Measurements from ENCODE around the gene SLC33A1. TPM values are rescaled to one million over a fixed set of nuclear protein-coding genes. Genes with fewer than 3 reads are reported as not detected.

SLC33A1 gene
- 40.5 and 51.6 TPM in 2 replicates for total RNA-seq

DNA sequence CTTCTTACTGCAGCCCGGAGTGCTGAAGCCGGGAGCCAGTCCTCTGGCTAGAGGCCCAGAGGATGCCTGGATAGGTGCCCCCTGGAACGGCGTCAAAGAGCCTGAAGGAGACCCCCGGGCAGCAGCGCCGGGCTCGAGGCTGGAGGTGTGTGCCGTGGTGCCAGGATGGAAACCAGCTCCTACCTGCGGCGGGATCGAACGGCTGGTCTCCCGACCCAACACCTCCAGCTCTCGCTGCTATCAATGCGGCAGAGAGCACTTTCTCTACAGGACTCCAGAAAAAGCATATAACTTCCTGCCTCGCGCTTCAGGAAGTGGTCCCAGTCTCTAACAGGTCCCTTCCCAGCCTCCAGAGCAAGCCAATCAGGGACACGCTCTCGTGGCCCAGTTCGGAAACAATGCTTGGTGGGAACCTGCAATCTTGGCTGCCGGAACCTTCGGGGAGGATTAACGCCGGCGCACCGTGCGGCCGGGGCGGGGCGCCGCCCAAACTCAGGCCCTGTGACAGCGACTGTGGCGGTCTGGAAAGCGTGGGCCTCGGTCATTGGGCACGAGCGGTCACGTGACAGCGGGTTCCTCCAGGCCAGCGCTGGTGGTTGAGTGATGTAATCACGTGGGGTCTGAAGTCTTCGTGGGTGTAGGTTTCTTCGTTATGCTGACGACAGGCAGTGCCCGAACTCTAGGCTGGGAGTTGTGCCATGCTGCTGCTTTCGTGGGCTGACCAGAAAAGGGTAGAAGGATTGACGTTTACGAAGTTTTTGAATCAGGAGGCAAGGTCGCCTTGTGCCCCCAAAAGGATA lies at the start of gene SLC33A1:
Gene SLC33A1 (minus strand): TSS at position 287 of the 800 bp plus-strand sequence. CDS start 430 bp downstream, outside the sequence.

DNA sequence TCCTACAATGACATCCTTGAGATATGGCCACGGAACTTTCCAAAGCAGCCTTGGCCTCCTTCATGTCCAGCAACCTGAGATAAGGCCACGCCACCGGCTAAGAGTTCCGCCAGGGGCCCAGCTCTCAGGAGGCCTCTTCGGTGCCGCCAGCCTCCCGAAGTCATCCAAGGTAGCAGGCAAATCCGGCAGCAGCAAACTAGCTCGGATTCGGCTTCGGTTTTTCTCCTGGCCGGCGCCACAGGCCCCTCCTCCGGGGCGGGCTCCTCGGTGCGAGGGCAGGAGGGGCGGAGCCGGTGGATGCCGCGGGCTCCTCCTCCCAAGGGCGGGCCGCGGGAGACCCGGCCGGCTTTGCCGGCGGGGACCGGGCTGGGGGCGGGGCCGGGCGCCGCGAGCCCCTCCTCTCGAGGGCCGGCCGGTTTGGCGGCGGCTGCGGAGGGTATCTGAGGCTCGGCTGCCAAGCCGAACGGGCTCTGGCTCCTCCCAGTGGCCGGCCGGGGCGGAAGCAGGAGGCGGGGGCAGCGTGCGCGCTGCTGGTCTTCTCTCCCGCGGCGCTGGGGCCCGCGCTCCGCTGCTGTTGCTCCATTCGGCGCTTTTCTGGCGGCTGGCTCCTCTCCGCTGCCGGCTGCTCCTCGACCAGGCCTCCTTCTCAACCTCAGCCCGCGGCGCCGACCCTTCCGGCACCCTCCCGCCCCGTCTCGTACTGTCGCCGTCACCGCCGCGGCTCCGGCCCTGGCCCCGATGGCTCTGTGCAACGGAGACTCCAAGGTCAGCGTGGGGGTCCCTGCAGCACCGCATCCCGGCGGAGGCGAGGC lies 16.1 kb upstream of the SLC33A1 start, which contains the start of gene GMPS:
Gene GMPS (plus strand): TSS at position 518 of the 812 bp plus-strand sequence. CDS start 221 bp downstream, at position 739.

DNA sequence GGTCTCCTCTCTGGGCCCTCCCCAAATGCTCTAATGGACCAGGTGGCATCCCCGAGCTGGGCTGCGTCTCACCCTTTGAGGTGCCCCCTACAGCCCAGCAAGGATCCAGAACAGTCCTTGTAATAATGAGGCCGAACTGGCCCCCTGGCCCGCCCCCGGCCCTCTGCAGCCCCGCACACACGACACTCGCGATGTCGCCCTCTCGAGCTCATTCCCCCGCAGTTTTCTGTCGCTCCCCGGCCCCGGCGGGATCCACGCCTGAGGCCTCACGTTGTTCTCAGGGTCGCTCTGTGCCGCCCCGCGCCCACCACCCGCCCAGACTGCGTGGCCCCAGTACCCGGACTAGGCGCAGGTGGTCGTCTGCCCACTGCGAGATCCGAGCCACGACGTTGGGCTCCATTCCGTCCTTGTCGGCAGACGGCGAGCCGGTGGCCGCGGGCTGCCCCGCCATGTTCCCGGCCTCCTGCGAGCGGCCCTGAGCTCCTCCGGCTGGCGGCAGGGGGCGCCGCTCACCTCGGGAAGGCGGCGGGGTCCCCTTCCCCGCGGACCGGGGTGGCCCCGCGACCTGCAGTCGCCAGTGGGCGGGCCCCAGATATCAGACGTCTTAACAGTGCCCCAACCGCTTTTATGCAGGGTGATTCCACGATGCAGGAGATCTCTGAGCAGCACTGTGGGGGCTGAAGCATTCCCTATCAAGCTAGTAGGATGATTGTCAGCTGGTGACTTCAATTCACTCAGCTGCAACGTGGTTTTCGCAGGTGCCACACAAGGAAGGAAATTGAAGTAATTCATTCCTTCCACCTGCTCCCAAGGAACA lies 48.2 kb downstream of the SLC33A1 start, which contains the start of gene C3orf33:
Gene C3orf33 (minus strand): TSS at position 477 of the 817 bp plus-strand sequence. CDS start 26 bp downstream, at position 451.

Other genes starting within 250 kb of the SLC33A1 start
- under 0.01 and 0.24 TPM in 2 replicates for gene PLCH1, start 109.4 kb downstream of the SLC33A1 start, total RNA-seq
- gene C3orf33, start 48.1 kb downstream of the SLC33A1 start, total RNA-seq = 1.7 and 4.5 TPM in 2 replicates
- 35.9 and 44.5 TPM in 2 replicates for gene GMPS, start 16.2 kb upstream of the SLC33A1 start, total RNA-seq